CD14-positive monocyte (primary cell): ENCODE measurements around the gene GOLIM4. TPM values are rescaled to one million over a fixed set of nuclear protein-coding genes. Genes with fewer than 3 reads are reported as not detected.

ENCODE experiments used
- DNase-seq, 3 donors: peaks; one replicate each; pipeline ENCODE4 v3.0.0-alpha.2; 2011 to 2022
- H2AFZ ChIP-seq: 2 replicates; pipeline ENCODE4 v1.6.0; 2012; ENCODE audit warnings: mild to moderate bottlenecking, low read depth, low read length, inconsistent platforms; ENCODE audit not compliant: insufficient read depth, poor library complexity, severe bottlenecking
- H3K27ac ChIP-seq, 2 donors: 1 replicate in 1 of 2; 2 replicates in 1 of 2; pipeline ENCODE4 v1.5.1; 2012 to 2013; ENCODE audit warnings: low read length in 2 of 2, control low read depth in 1 of 2, inconsistent platforms in 1 of 2, low read depth in 1 of 2, mild to moderate bottlenecking in 1 of 2
- H3K27me3 ChIP-seq, 2 donors: one replicate each; pipeline versions ENCODE4 v1.6.0 to v1.6.1; 2011 to 2013; ENCODE audit warnings: low read length in 2 of 2; ENCODE audit not compliant: control insufficient read depth in 2 of 2, insufficient read depth in 2 of 2
- H3K36me3 ChIP-seq, 2 donors: replicated peaks in 1 of 2; 1 replicate in 1 of 2; 2 replicates in 1 of 2; pipeline versions ENCODE4 v1.5.1 to v1.6.1; 2012 to 2013; ENCODE audit warnings: low read length in 2 of 2, control low read depth in 1 of 2, inconsistent platforms in 1 of 2, mild to moderate bottlenecking in 1 of 2; ENCODE audit not compliant: insufficient read depth in 2 of 2, control insufficient read depth in 1 of 2
- H3K4me1 ChIP-seq, 2 donors: 1 replicate in 1 of 2; 2 replicates in 1 of 2; pipeline versions ENCODE4 v1.5.1 to v1.6.1; 2012 to 2013; ENCODE audit warnings: low read length in 2 of 2, control low read depth in 1 of 2, inconsistent platforms in 1 of 2, mild to moderate bottlenecking in 1 of 2, moderate library complexity in 1 of 2; ENCODE audit not compliant: insufficient read depth in 2 of 2, control insufficient read depth in 1 of 2
- H3K4me2 ChIP-seq: replicated peaks from 2 replicates; pipeline ENCODE3; 2012; ENCODE audit warnings: low read length, moderate library complexity, mild to moderate bottlenecking; ENCODE audit not compliant: poor library complexity, severe bottlenecking; ENCODE audit errors: extremely low read depth
- H3K4me3 ChIP-seq, 3 experiments: fragments of 200-600 bp in 1 of 3; sonication (generic) in 1 of 3; replicated peaks in 1 of 3; 1 replicate in 2 of 3; 2 replicates in 1 of 3; pipeline ENCODE4 v1.5.1; 2011 to 2013; ENCODE audit warnings: low read length in 3 of 3, mild to moderate bottlenecking in 3 of 3, control low read depth in 2 of 3, low read depth in 2 of 3, inconsistent platforms in 1 of 3, moderate library complexity in 1 of 3
- H3K79me2 ChIP-seq: 2 replicates; pipeline ENCODE4 v1.6.0; 2012; ENCODE audit warnings: mild to moderate bottlenecking, control low read depth, inconsistent platforms, low read length, moderate library complexity; ENCODE audit not compliant: insufficient read depth
- H3K9ac ChIP-seq: 2 replicates; pipeline ENCODE4 v1.6.0; 2017; ENCODE audit warnings: low read length, mild to moderate bottlenecking; ENCODE audit not compliant: insufficient read depth, poor library complexity, severe bottlenecking
- H3K9me3 ChIP-seq, 2 donors: replicated peaks in 1 of 2; 1 replicate in 1 of 2; 2 replicates in 1 of 2; pipeline versions ENCODE4 v1.5.1 to v1.6.1; 2012 to 2013; ENCODE audit warnings: low read length in 2 of 2, control low read depth in 1 of 2; ENCODE audit not compliant: control insufficient read depth in 1 of 2, insufficient read depth in 1 of 2
- H4K20me1 ChIP-seq: 2 replicates; pipeline ENCODE4 v1.6.0; 2012; ENCODE audit warnings: mild to moderate bottlenecking, low read length, control low read depth, moderate library complexity; ENCODE audit not compliant: insufficient read depth
- H3K27ac Mint-ChIP-seq, 7 donors: one replicate each; pipeline ENCODE4 v1.8.0; 2020; ENCODE audit warnings: mild to moderate bottlenecking in 7 of 7, mixed read lengths in 7 of 7, moderate library complexity in 6 of 7, inconsistent platforms in 2 of 7
- H3K27me3 Mint-ChIP-seq, 3 donors: one replicate each; pipeline ENCODE4 v1.8.0; 2021 to 2022; ENCODE audit warnings: low read depth in 3 of 3, mild to moderate bottlenecking in 3 of 3, mixed read lengths in 3 of 3, moderate library complexity in 3 of 3, inconsistent platforms in 1 of 3
- H3K36me3 Mint-ChIP-seq, 2 donors: one replicate each; pipeline ENCODE4 v1.8.0; 2020; ENCODE audit warnings: mixed read lengths in 2 of 2, inconsistent platforms in 1 of 2, mild to moderate bottlenecking in 1 of 2
- H3K4me1 Mint-ChIP-seq: one replicate; pipeline ENCODE4 v1.8.0; 2020; ENCODE audit warnings: mild to moderate bottlenecking, mixed read lengths
- H3K4me3 Mint-ChIP-seq, 2 donors: one replicate each; pipeline ENCODE4 v1.8.0; 2020; ENCODE audit warnings: mild to moderate bottlenecking in 2 of 2, mixed read lengths in 2 of 2, moderate library complexity in 1 of 2
- H3K9me3 Mint-ChIP-seq, 7 donors: one replicate each; pipeline ENCODE4 v1.8.0; 2020 to 2022; ENCODE audit warnings: mixed read lengths in 7 of 7, mild to moderate bottlenecking in 6 of 7, moderate library complexity in 6 of 7, inconsistent platforms in 2 of 7
- WGBS: methylation state at CpG from one replicate; pipeline ENCODE4 v1.1.5; 2013; ENCODE audit warnings: missing lambda C conversion rate; ENCODE audit not compliant: insufficient coverage; 5-methylcytosine and 5-hydroxymethylcytosine counted together
- intact Hi-C, 2 donors: fragments of 100-400 bp; cut with micrococcal nuclease; formaldehyde crosslinking; loops; one replicate each; pipeline versions ENCODE4 v1.15.0 to v1.15.1; 2023
- polyA plus RNA-seq, 3 donors: library from polyadenylated mRNA; depleted of rRNA in 1 of 3; unstranded in 2 of 3; stranded (reverse) in 1 of 3; fragments of 300-500 nt in 2 of 3; fragments of >200 nt in 1 of 3; fragmentation: Illumina TruSeq in 2 of 3; gene quantifications; 1 replicate in 2 of 3; 2 replicates in 1 of 3; pipeline ENCODE4 v1.2.3, GENCODE V29; 2012 to 2021
- TF ChIP-seq, protein P1 (sequence below): fragments of 200-600 bp; IDR thresholded peaks from one replicate; pipeline ENCODE4 v1.8.0; 2022; ENCODE audit warnings: antibody characterized with exemption, mild to moderate bottlenecking

The GOLIM4 gene
- polyA plus RNA-seq, 3 donors: 3.5 to 6.4 (median 5.8) TPM

DNA sequence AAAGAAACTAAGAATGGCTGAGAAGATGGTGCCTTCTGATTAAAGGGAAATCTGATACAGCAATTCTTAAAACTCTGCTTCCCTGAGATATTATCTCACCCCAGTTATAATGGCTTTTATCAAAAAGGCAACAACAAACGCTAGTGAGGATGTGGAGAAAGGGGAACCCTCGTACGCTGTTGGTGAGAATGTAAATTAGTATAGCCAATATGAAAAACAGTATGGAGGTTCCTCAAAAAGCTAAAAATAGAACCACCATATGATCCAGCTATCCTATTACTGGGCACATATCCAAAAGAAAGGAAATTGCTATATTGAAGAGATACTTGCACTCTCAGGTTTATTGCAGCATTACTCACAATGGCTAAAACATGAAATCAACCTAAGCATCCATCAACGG lies 65.1 kb downstream of the GOLIM4 start:
- Histone ChIP-seq H3K4me1 (peaks cover 2 to 5% of the 10 kb centered on the region in 2 donors), H4K20me1 (no peaks in the 10 kb centered on the region), H3K4me2 (no peak overlapping the region), H3K79me2 (no peaks in the 10 kb centered on the region), H3K36me3 (peaks cover 37 to 75% of the 10 kb centered on the region in 2 donors), H3K27ac (no peak overlapping the region), H3K4me3 (no peak overlapping the region), H2AFZ (no peak overlapping the region), H3K9me3 (no peaks in the 10 kb centered on the region), H3K9ac (no peak overlapping the region), H3K27me3 (no peaks in the 10 kb centered on the region)
- WGBS: no CpG with 5 or more reads among the region's 4 CpGs
- Mint-ChIP-seq H3K4me3 (no peak overlapping the region), H3K27ac (no peak overlapping the region), H3K4me1 (peaks cover 7% of the 10 kb centered on the region), H3K27me3 (peaks cover 0 to 6% (median 0%) of the 10 kb centered on the region in 3 donors), H3K9me3 (peaks cover 0 to 2% (median 0%) of the 10 kb centered on the region in 7 donors), H3K36me3 (peaks cover 61 to 70% of the 10 kb centered on the region in 2 donors)
- TF ChIP-seq, protein P1, sequence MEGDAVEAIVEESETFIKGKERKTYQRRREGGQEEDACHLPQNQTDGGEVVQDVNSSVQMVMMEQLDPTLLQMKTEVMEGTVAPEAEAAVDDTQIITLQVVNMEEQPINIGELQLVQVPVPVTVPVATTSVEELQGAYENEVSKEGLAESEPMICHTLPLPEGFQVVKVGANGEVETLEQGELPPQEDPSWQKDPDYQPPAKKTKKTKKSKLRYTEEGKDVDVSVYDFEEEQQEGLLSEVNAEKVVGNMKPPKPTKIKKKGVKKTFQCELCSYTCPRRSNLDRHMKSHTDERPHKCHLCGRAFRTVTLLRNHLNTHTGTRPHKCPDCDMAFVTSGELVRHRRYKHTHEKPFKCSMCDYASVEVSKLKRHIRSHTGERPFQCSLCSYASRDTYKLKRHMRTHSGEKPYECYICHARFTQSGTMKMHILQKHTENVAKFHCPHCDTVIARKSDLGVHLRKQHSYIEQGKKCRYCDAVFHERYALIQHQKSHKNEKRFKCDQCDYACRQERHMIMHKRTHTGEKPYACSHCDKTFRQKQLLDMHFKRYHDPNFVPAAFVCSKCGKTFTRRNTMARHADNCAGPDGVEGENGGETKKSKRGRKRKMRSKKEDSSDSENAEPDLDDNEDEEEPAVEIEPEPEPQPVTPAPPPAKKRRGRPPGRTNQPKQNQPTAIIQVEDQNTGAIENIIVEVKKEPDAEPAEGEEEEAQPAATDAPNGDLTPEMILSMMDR: no peak
- intact Hi-C loops: no loop called here
- no peak for DNase-seq

DNA sequence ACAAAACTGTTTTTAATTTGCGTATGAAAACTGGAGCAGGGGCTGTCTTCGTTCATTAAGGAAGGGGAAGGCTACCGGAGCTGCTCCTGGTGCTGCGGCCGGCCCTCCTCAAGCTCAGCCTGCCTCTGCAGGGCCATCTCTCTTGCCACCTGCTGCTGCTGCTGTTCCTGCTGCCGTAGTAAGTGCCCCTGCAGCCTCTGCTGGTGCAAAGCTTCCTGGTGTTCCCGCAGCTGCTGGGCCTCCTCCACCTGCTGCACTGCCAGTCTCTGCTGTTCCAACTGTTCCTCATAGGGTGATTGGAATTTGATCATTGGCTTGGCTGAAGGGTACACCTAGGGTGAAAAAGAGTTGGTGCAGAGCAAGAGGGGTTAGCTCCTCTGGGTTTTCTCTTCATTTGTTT lies 66.0 kb downstream of the GOLIM4 start:
- peaks cover 0 to 5% (median 0%) of the 10 kb centered on the region in 3 donors for H3K27me3 Mint-ChIP-seq
- H3K4me3 ChIP-seq: no peak overlapping the region
- H3K27ac ChIP-seq: no peak overlapping the region
- TF ChIP-seq, protein P1: no peak
- no peaks in the 10 kb centered on the region for H3K9me3 Mint-ChIP-seq
- peaks cover 62 to 70% of the 10 kb centered on the region in 2 donors for H3K36me3 Mint-ChIP-seq
- no peaks in the 10 kb centered on the region for H3K9me3 ChIP-seq
- H3K36me3 ChIP-seq: peaks cover 39 to 75% of the 10 kb centered on the region in 2 donors
- no peaks in the 10 kb centered on the region for H3K27me3 ChIP-seq
- DNase-seq: no peak
- no peak overlapping the region for H3K4me3 Mint-ChIP-seq
- peaks cover 2 to 5% of the 10 kb centered on the region in 2 donors for H3K4me1 ChIP-seq
- H3K4me2 ChIP-seq: no peak overlapping the region
- H2AFZ ChIP-seq: no peak overlapping the region
- 100% methylated on average over 3 of the region's 7 CpGs for WGBS
- no peak overlapping the region for H3K9ac ChIP-seq
- intact Hi-C loops: no loop called here
- no peaks in the 10 kb centered on the region for H4K20me1 ChIP-seq
- peaks cover 14% of the 10 kb centered on the region for H3K4me1 Mint-ChIP-seq
- H3K79me2 ChIP-seq: no peaks in the 10 kb centered on the region
- no peak overlapping the region for H3K27ac Mint-ChIP-seq
